HCT116 (cell line): ENCODE results near the gene SYT11. TPM values are rescaled to one million over a fixed set of nuclear protein-coding genes. Genes with fewer than 3 reads are reported as not detected.

ENCODE experiments used
- ATAC-seq: fragments of 200-7000 bp; cut with Tn5 transposase; 2 replicates; pipeline ENCODE4 v1.9.1; 2020; ENCODE audit warnings: mild to moderate bottlenecking, moderate library complexity
- BruUV-seq: library from RNA; stranded (reverse); fragments of 400-500 nt; replicated peaks from 2 replicates; lab custom pipeline; 2021; lab: Mats Ljungman, UMichigan
- CTCF ChIA-PET: fragments of 300-600 bp; sonication (Branson Sonifier 250); formaldehyde crosslinking; loops from one replicate; lab custom pipeline; 2021; ENCODE audit warnings: antibody characterized with exemption; lab: Charles Lee
- POLR2A ChIA-PET: fragments of 300-600, 350-600 bp; sonication (Branson Sonifier 250); formaldehyde crosslinking; loops from one replicate; lab custom pipeline; 2021; ENCODE audit warnings: antibody characterized with exemption; lab: Charles Lee
- RAD21 ChIA-PET, 2 experiments: fragments of 300-600 bp; sonication (Branson Sonifier 250); formaldehyde crosslinking; loops; one replicate each; lab custom pipeline; 2023; ENCODE audit warnings: low total read pairs in 2 of 2; ENCODE audit not compliant: uncharacterized antibody in 2 of 2, unreplicated experiment in 2 of 2, low non-redundant PET in 1 of 2; lab: Charles Lee
- DNase-seq: peaks from one replicate; pipeline ENCODE4 v3.0.0-alpha.2; 2010; ENCODE audit warnings: low read depth, low spot score
- H2AFZ ChIP-seq: fragments of 200-600 bp; shearing (Covaris generic), sonication (generic); 2 replicates; pipeline ENCODE4 v1.6.1; 2017; ENCODE audit warnings: low read depth, mixed run types, mixed read lengths, antibody characterized with exemption, low read length; ENCODE audit not compliant: poor library complexity, severe bottlenecking
- H3K27ac ChIP-seq: 2 replicates; pipeline ENCODE4 v1.5.1; 2012; ENCODE audit warnings: low read depth, low read length
- H3K27me3 ChIP-seq: fragments of 200-600 bp; sonication (generic); 2 replicates; pipeline ENCODE4 v1.6.1; 2016; ENCODE audit warnings: mixed run types, low read length, mixed read lengths; ENCODE audit not compliant: insufficient read depth
- H3K36me3 ChIP-seq, 2 experiments: fragments of 200-500 bp in 1 of 2; fragments of 200-600 bp in 1 of 2; sonication (Bioruptor generic) in 1 of 2; sonication (generic) in 1 of 2; 2 replicates each; pipeline versions ENCODE4 v1.5.1 to v1.6.1; 2014 to 2016; ENCODE audit warnings: low read length in 2 of 2, inconsistent platforms in 1 of 2, mixed read lengths in 1 of 2, mixed run types in 1 of 2; ENCODE audit not compliant: insufficient read depth in 2 of 2, control insufficient read depth in 1 of 2
- H3K4me1 ChIP-seq, 2 experiments: fragments of 200-600 bp in 1 of 2; sonication (generic) in 1 of 2; 2 replicates each; pipeline versions ENCODE4 v1.5.1 to v1.6.1; 2012 to 2017; ENCODE audit warnings: low read length in 2 of 2, inconsistent platforms in 1 of 2, mild to moderate bottlenecking in 1 of 2, mixed read lengths in 1 of 2, mixed run types in 1 of 2, moderate library complexity in 1 of 2; ENCODE audit not compliant: insufficient read depth in 2 of 2, control insufficient read depth in 1 of 2
- H3K4me2 ChIP-seq: fragments of 200-600 bp; sonication (generic); 2 replicates; pipeline ENCODE4 v1.6.1; 2017; ENCODE audit warnings: mixed run types, low read length, mixed read lengths
- H3K4me3 ChIP-seq, 2 experiments: fragments of 200-600 bp in 1 of 2; sonication (generic) in 1 of 2; replicated peaks in 1 of 2; 2 replicates each; pipeline ENCODE4 v1.5.1; 2011 to 2016; ENCODE audit warnings: low read length in 2 of 2, control low read depth in 1 of 2, low read depth in 1 of 2, mild to moderate bottlenecking in 1 of 2, mixed read lengths in 1 of 2, mixed run types in 1 of 2
- H3K79me2 ChIP-seq: fragments of 200-600 bp; sonication (generic); 2 replicates; pipeline ENCODE4 v1.6.1; 2017; ENCODE audit warnings: mild to moderate bottlenecking, mixed run types, low read length, moderate library complexity, mixed read lengths; ENCODE audit not compliant: insufficient read depth
- H3K9ac ChIP-seq: fragments of 200-600 bp; sonication (generic); 2 replicates; pipeline ENCODE4 v1.6.1; 2016; ENCODE audit warnings: low read length, mixed read lengths
- H3K9me2 ChIP-seq: fragments of 200-600 bp; sonication (generic), shearing (Covaris generic); 2 replicates; pipeline ENCODE4 v1.6.1; 2017; ENCODE audit warnings: mixed run types, mild to moderate bottlenecking, moderate library complexity; ENCODE audit not compliant: insufficient read depth
- H3K9me3 ChIP-seq, 2 experiments: fragments of 200-500 bp in 1 of 2; fragments of 200-600 bp in 1 of 2; sonication (Bioruptor generic) in 1 of 2; sonication (generic) in 1 of 2; 2 replicates each; pipeline ENCODE4 v1.6.1; 2014 to 2017; ENCODE audit warnings: low read length in 2 of 2, mixed read lengths in 2 of 2, inconsistent platforms in 1 of 2, low read depth in 1 of 2, mild to moderate bottlenecking in 1 of 2, mixed run types in 1 of 2, moderate library complexity in 1 of 2; ENCODE audit not compliant: control insufficient read depth in 1 of 2, insufficient read depth in 1 of 2
- H4K20me1 ChIP-seq: fragments of 200-600 bp; sonication (generic), shearing (Covaris generic); 2 replicates; pipeline ENCODE4 v1.6.1; 2017; ENCODE audit warnings: mixed run types, mild to moderate bottlenecking, moderate library complexity; ENCODE audit not compliant: insufficient read depth
- ATF3 ChIP-seq: IDR thresholded peaks from 2 replicates; pipeline ENCODE4 v1.6.1; 2012
- CBX3 ChIP-seq: IDR thresholded peaks from 2 replicates; pipeline ENCODE4 v1.6.1; 2012; ENCODE audit warnings: low read depth
- CEBPB ChIP-seq: IDR thresholded peaks from 2 replicates; pipeline ENCODE4 v1.6.1; 2012; ENCODE audit warnings: low read depth
- CTCF ChIP-seq, 3 experiments: fragments of 200-600 bp in 1 of 3; sonication (generic) in 1 of 3; IDR thresholded peaks in 2 of 3; conservative IDR thresholded peaks in 1 of 3; 2 replicates each; pipeline ENCODE4 v1.5.1; 2012 to 2017; ENCODE audit warnings: low read depth in 2 of 3, low read length in 2 of 3, antibody characterized with exemption in 1 of 3, borderline replicate concordance in 1 of 3, control low read depth in 1 of 3, mild to moderate bottlenecking in 1 of 3, mixed read lengths in 1 of 3, mixed run types in 1 of 3, moderate library complexity in 1 of 3; ENCODE audit not compliant: insufficient read depth in 1 of 3
- ELF1 ChIP-seq: IDR thresholded peaks from 2 replicates; pipeline ENCODE4 v1.6.1; 2012; ENCODE audit warnings: low read depth, borderline replicate concordance
- EZH2 ChIP-seq: fragments of 200-600 bp; sonication (generic); IDR thresholded peaks from 2 replicates; pipeline ENCODE4 v1.6.1; 2017; ENCODE audit warnings: antibody characterized with exemption, mixed run types
- FOSL1 ChIP-seq: IDR thresholded peaks from 2 replicates; pipeline ENCODE4 v1.6.1; 2012; ENCODE audit warnings: low read depth
- JUND ChIP-seq: IDR thresholded peaks from 2 replicates; pipeline ENCODE4 v1.6.1; 2012
- MAX ChIP-seq: IDR thresholded peaks from 2 replicates; pipeline ENCODE4 v1.6.1; 2012
- POLR2A ChIP-seq: IDR thresholded peaks from 2 replicates; pipeline ENCODE4 v1.7.0; 2011; ENCODE audit warnings: borderline replicate concordance; ENCODE audit not compliant: insufficient read depth, insufficient read length; ENCODE audit errors: extremely low read depth
- RAD21 ChIP-seq: IDR thresholded peaks from 2 replicates; pipeline ENCODE4 v1.6.1; 2012; ENCODE audit warnings: low read depth, mild to moderate bottlenecking
- REST ChIP-seq: IDR thresholded peaks from 2 replicates; pipeline ENCODE4 v1.6.1; 2012; ENCODE audit warnings: low read depth
- SIN3A ChIP-seq: IDR thresholded peaks from 2 replicates; pipeline ENCODE4 v1.6.1; 2012; ENCODE audit warnings: low read depth
- SP1 ChIP-seq: IDR thresholded peaks from 2 replicates; pipeline ENCODE4 v1.6.1; 2012; ENCODE audit warnings: low read depth
- SRF ChIP-seq: IDR thresholded peaks from 2 replicates; pipeline ENCODE4 v1.6.1; 2012; ENCODE audit warnings: low read depth
- TCF7L2 ChIP-seq: IDR thresholded peaks from 2 replicates; pipeline ENCODE4 v1.7.0; 2011; ENCODE audit warnings: borderline replicate concordance, inconsistent platforms; ENCODE audit not compliant: insufficient read depth, insufficient read length; ENCODE audit errors: extremely low read depth
- YY1 ChIP-seq: IDR thresholded peaks from 2 replicates; pipeline ENCODE4 v1.6.1; 2011; ENCODE audit warnings: low read length, low read depth, moderate library complexity, mild to moderate bottlenecking; ENCODE audit not compliant: insufficient replicate concordance; ENCODE audit errors: extremely low read depth
- ZBTB33 ChIP-seq: IDR thresholded peaks from 2 replicates; pipeline ENCODE4 v1.6.1; 2011; ENCODE audit warnings: mild to moderate bottlenecking, low read length, moderate library complexity; ENCODE audit not compliant: insufficient replicate concordance; ENCODE audit errors: extremely low read depth
- intact Hi-C: fragments of 100-400 bp; cut with micrococcal nuclease; formaldehyde crosslinking; loops from 2 replicates; pipeline ENCODE4 v1.10.0; 2022
- total RNA-seq: library from RNA; stranded (reverse); gene quantifications from one replicate; pipeline ENCODE4 v1.2.1, GENCODE V29; 2021; ENCODE audit not compliant: unreplicated experiment

SYT11 gene
- total RNA-seq, 1 experiment from 2014 or later: 0.17 TPM

- Histone ChIP-seq H3K79me2 (no peaks in the 10 kb centered on the region), H3K4me3 (no peak overlapping the region), H2AFZ (no peak overlapping the region), H3K27me3 (no peaks in the 10 kb centered on the region), H3K27ac (no peak overlapping the region), H3K4me1 (no peaks in the 10 kb centered on the region; a peak in 1 of 4 replicates), H3K9ac (no peak overlapping the region), H3K4me2 (no peak overlapping the region), H3K9me2 (no peaks in the 10 kb centered on the region), H3K9me3 (no peaks in the 10 kb centered on the region), H4K20me1 (no peaks in the 10 kb centered on the region), H3K36me3 (no peaks in the 10 kb centered on the region)
- ATAC-seq (no peak), DNase-seq (no peak)
- POLR2A ChIA-PET: no interaction called here
- TF ChIP-seq TCF7L2 (no peak), REST (no peak), CBX3 (no peak), SP1 (no peak), EZH2 (no peak), ZBTB33 (no peak), CTCF (IDR thresholded peaks at IDR 0.05 in 2 of 3, conservative IDR thresholded peaks at IDR 0.05 in 1 of 3; ENCODE audit: borderline replicate concordance in 1 of 3, insufficient read depth in 1 of 3, low read depth in 2 of 3, low read length in 2 of 3) (no peak), YY1 (no peak), POLR2A (no peak), RAD21 (no peak), JUND (no peak), SRF (no peak), ATF3 (no peak), MAX (no peak), CEBPB (no peak), ELF1 (no peak), FOSL1 (no peak), SIN3A (no peak)
- CTCF ChIA-PET: no interaction called here
- BruUV-seq: no TSS peak
- RAD21 ChIA-PET: no interaction called here
- intact Hi-C loops: no loop called here
Measured at GRCh38 chr1:155873860-155874259, 14.5 kb downstream of the SYT11 start.
